Dermis blood vessel endothelial cell (primary cell): Measurements from ENCODE around the gene KCNAB2. TPM values are rescaled to one million over a fixed set of nuclear protein-coding genes. Genes with fewer than 3 reads are reported as not detected.

ENCODE experiments used
- total RNA-seq: library from RNA; depleted of rRNA; stranded (reverse); fragments of >200 nt; gene quantifications from 2 replicates; pipeline ENCODE4 v1.2.3, GENCODE V29; 2014

The KCNAB2 gene
- total RNA-seq, 1 donor from 2014 or later: 2.9 TPM

Other genes starting within 250 kb of the KCNAB2 start
- gene NPHP4, start 53.5 kb upstream of the KCNAB2 start, total RNA-seq: 5.1 and 5.8 TPM in 2 replicates
- gene CHD5, start 134.4 kb downstream of the KCNAB2 start, total RNA-seq: under 0.01 TPM in 1 of 2 replicates, not detected in the other
- 124 and 146 TPM in 2 replicates for gene RPL22, start 153.7 kb downstream of the KCNAB2 start, total RNA-seq
- 3.4 and 37.6 TPM in 2 replicates for gene RNF207, start 160.2 kb downstream of the KCNAB2 start, total RNA-seq
- 81.7 and 121 TPM in 2 replicates for gene ICMT, start 190.1 kb downstream of the KCNAB2 start, total RNA-seq
- not detected in 2 replicates for gene HES3, start 198.3 kb downstream of the KCNAB2 start, total RNA-seq
- 2.2 and 2.8 TPM in 2 replicates for gene GPR153, start 215.2 kb downstream of the KCNAB2 start, total RNA-seq